IPS-18c (cell line): ENCODE results near the gene PRDM16.

Experiments used
- H3K4me3 ChIP-seq: 2 replicates; pipeline ENCODE4 v1.7.0; 2013; ENCODE audit warnings: low read depth, mild to moderate bottlenecking, low read length, moderate library complexity; ENCODE audit not compliant: insufficient read depth
- H3K9me3 ChIP-seq: one replicate; pipeline ENCODE4 v1.6.1; 2013; ENCODE audit warnings: mild to moderate bottlenecking, low read length, moderate library complexity; ENCODE audit not compliant: control insufficient read depth, insufficient read depth

The PRDM16 gene

GRCh38 chr1:3461238-3461933 lies 392.4 kb downstream of the PRDM16 start:
- no peaks in the 10 kb centered on the region for H3K9me3 ChIP-seq
- no peak overlapping the region for H3K4me3 ChIP-seq

GRCh38 chr1:3461934-3462275 lies 392.9 kb downstream of the PRDM16 start:
- no peaks in the 10 kb centered on the region for H3K9me3 ChIP-seq

GRCh38 chr1:3462356-3463012 lies 393.5 kb downstream of the PRDM16 start:
- H3K9me3 ChIP-seq, result no peaks in the 10 kb centered on the region
- no peak overlapping the region for H3K4me3 ChIP-seq

More at GRCh38 chr1:3461934-3462275, 392.9 kb downstream of the PRDM16 start:
- H3K4me3 ChIP-seq, result no peak overlapping the region

- Histone ChIP-seq H3K9me3 (no peaks in the 10 kb centered on the region), H3K4me3 (no peak overlapping the region)
These were observed 394.0 kb downstream of the PRDM16 start for GRCh38 chr1:3463013-3463385.

GRCh38 chr1:3463408-3463863 lies 394.4 kb downstream of the PRDM16 start:
- H3K4me3 ChIP-seq, result no peak overlapping the region
- no peaks in the 10 kb centered on the region for H3K9me3 ChIP-seq

GRCh38 chr1:3463891-3464648 lies 395.1 kb downstream of the PRDM16 start:
- H3K4me3 ChIP-seq, result no peak overlapping the region
- no peaks in the 10 kb centered on the region for H3K9me3 ChIP-seq

- no peak overlapping the region for H3K4me3 ChIP-seq
- no peaks in the 10 kb centered on the region for H3K9me3 ChIP-seq
These were observed 395.6 kb downstream of the PRDM16 start for GRCh38 chr1:3464649-3465025.

- no peaks in the 10 kb centered on the region for H3K9me3 ChIP-seq
- no peak overlapping the region for H3K4me3 ChIP-seq
These were observed 396.3 kb downstream of the PRDM16 start for GRCh38 chr1:3465091-3465934.

GRCh38 chr1:3465935-3466321 lies 396.9 kb downstream of the PRDM16 start:
- no peak overlapping the region for H3K4me3 ChIP-seq

GRCh38 chr1:3466366-3467075 lies 397.5 kb downstream of the PRDM16 start:
- no peaks in the 10 kb centered on the region for H3K9me3 ChIP-seq
- H3K4me3 ChIP-seq, result no peak overlapping the region

More at GRCh38 chr1:3465935-3466321, 396.9 kb downstream of the PRDM16 start:
- H3K9me3 ChIP-seq, result no peaks in the 10 kb centered on the region

- no peaks in the 10 kb centered on the region for H3K9me3 ChIP-seq
- H3K4me3 ChIP-seq, result no peak overlapping the region
These were observed 398.4 kb downstream of the PRDM16 start for GRCh38 chr1:3467096-3468036.

GRCh38 chr1:3468236-3469103 lies 399.5 kb downstream of the PRDM16 start:
- H3K4me3 ChIP-seq, result no peak overlapping the region

GRCh38 chr1:3469104-3469848 lies 400.3 kb downstream of the PRDM16 start:
- Histone ChIP-seq H3K4me3 (no peak overlapping the region), H3K9me3 (no peaks in the 10 kb centered on the region)

More at GRCh38 chr1:3468236-3469103, 399.5 kb downstream of the PRDM16 start:
- no peaks in the 10 kb centered on the region for H3K9me3 ChIP-seq

- no peaks in the 10 kb centered on the region for H3K9me3 ChIP-seq
These were observed 401.0 kb downstream of the PRDM16 start for GRCh38 chr1:3469849-3470649.

More at GRCh38 chr1:3469849-3470649, 401.0 kb downstream of the PRDM16 start:
- H3K4me3 ChIP-seq, result no peak overlapping the region; the same call in 1 of the 2 replicates
